Panc1 (cell line): Measurements from ENCODE around the gene ADGRD1. TPM values are rescaled to one million over a fixed set of nuclear protein-coding genes. Genes with fewer than 3 reads are reported as not detected.

Source experiments
- ATAC-seq: fragments of 200-7000 bp; cut with Tn5 transposase; 2 replicates; pipeline ENCODE4 v1.9.1; 2020; ENCODE audit warnings: mild to moderate bottlenecking, moderate library complexity
- BruUV-seq: library from RNA; stranded (reverse); fragments of 400-500 nt; replicated peaks from 2 replicates; lab custom pipeline; 2021; lab: Mats Ljungman, UMichigan
- CTCF ChIA-PET: fragments of 300-600 bp; sonication (Branson Sonifier 250); formaldehyde crosslinking; loops from one replicate; lab custom pipeline; 2022; ENCODE audit warnings: antibody characterized with exemption; lab: Charles Lee
- POLR2A ChIA-PET: fragments of 300-600 bp; sonication (Branson Sonifier 250); formaldehyde crosslinking; loops from one replicate; lab custom pipeline; 2022; ENCODE audit warnings: antibody characterized with exemption; lab: Charles Lee
- DNase-seq: peaks from one replicate; pipeline ENCODE4 v3.0.0-alpha.2; 2010; ENCODE audit warnings: low read depth, low spot score
- H3K27ac ChIP-seq: 2 replicates; pipeline ENCODE4 v1.5.1; 2011; ENCODE audit warnings: mild to moderate bottlenecking, low read length, inconsistent platforms
- H3K27me3 ChIP-seq: fragments of 200-500 bp; sonication (Bioruptor generic); 2 replicates; pipeline ENCODE4 v1.6.0; 2014; ENCODE audit warnings: low read length, inconsistent platforms; ENCODE audit not compliant: control insufficient read depth, insufficient read depth
- H3K36me3 ChIP-seq: fragments of 200-500 bp; sonication (Bioruptor generic); 2 replicates; pipeline ENCODE4 v1.5.1; 2014; ENCODE audit warnings: inconsistent platforms, mild to moderate bottlenecking, low read length, moderate library complexity; ENCODE audit not compliant: control insufficient read depth, insufficient read depth
- H3K4me1 ChIP-seq: 2 replicates; pipeline ENCODE4 v1.5.1; 2011; ENCODE audit warnings: inconsistent platforms, mild to moderate bottlenecking, low read length, moderate library complexity; ENCODE audit not compliant: control insufficient read depth, insufficient read depth
- H3K4me3 ChIP-seq, 2 experiments: 2 replicates each; pipeline ENCODE4 v1.5.1; 2011 to 2012; ENCODE audit warnings: low read depth in 2 of 2, low read length in 2 of 2, mild to moderate bottlenecking in 2 of 2, inconsistent platforms in 1 of 2, moderate library complexity in 1 of 2
- H3K9me3 ChIP-seq: fragments of 200-500 bp; sonication (Bioruptor generic); 2 replicates; pipeline ENCODE4 v1.5.1; 2014; ENCODE audit warnings: low read depth, mild to moderate bottlenecking, inconsistent platforms, low read length, moderate library complexity; ENCODE audit not compliant: control insufficient read depth, insufficient read depth
- CTCF ChIP-seq: fragments of 450-650 bp; IDR thresholded peaks from 2 replicates; pipeline ENCODE4 v1.5.1; 2017; ENCODE audit warnings: mild to moderate bottlenecking
- POLR2AphosphoS5 ChIP-seq: IDR thresholded peaks from 2 replicates; pipeline ENCODE4 v1.6.1; 2012; ENCODE audit warnings: mild to moderate bottlenecking, low read depth, low read length, moderate library complexity
- REST ChIP-seq, 2 experiments: IDR thresholded peaks; 2 replicates each; pipeline ENCODE4 v1.6.1; 2011 to 2012; ENCODE audit warnings: low read depth in 2 of 2, control low read depth in 1 of 2, low read length in 1 of 2, mild to moderate bottlenecking in 1 of 2, moderate library complexity in 1 of 2; ENCODE audit not compliant: insufficient read depth in 1 of 2
- SIN3A ChIP-seq: IDR thresholded peaks from 2 replicates; pipeline ENCODE4 v1.6.1; 2012; ENCODE audit warnings: low read depth, mild to moderate bottlenecking, low read length, moderate library complexity, borderline replicate concordance; ENCODE audit not compliant: insufficient read depth
- TCF7L2 ChIP-seq: IDR thresholded peaks from 2 replicates; pipeline ENCODE4 v1.6.1; 2011; ENCODE audit warnings: mild to moderate bottlenecking, low read depth, low read length, inconsistent platforms
- in situ Hi-C: cut with HindIII; loops from 2 replicates; pipeline ENCODE4 v1.10.0; 2016; ENCODE audit warnings: low sequenced_read_pairs, low pct_unique_long_range_greater_than_20kb
- intact Hi-C: fragments of 100-400 bp; cut with micrococcal nuclease; formaldehyde crosslinking; loops from one replicate; pipeline ENCODE4 v1.10.0; 2022; ENCODE audit not compliant: unreplicated experiment
- total RNA-seq: library from RNA; stranded (reverse); gene quantifications from one replicate; pipeline ENCODE4 v1.2.1, GENCODE V29; 2021; ENCODE audit not compliant: unreplicated experiment

Gene ADGRD1
- total RNA-seq, 1 experiment from 2014 or later: 0.21 TPM

- Histone ChIP-seq H3K27ac (no peak overlapping the region), H3K4me1 (no peaks in the 10 kb centered on the region), H3K27me3 (peaks cover 2% of the 10 kb centered on the region), H3K9me3 (no peaks in the 10 kb centered on the region), H3K36me3 (no peaks in the 10 kb centered on the region), H3K4me3 (no peak overlapping the region)
- ChIA-PET CTCF (interaction anchor here (0.7 kb wide), 1 partner anchor 295 kb away, joined by 3 read pairs; no protein-coding TSS in a partner anchor), POLR2A (no interaction called here)
- DNase-seq (no peak), ATAC-seq (no peak)
- BruUV-seq: no TSS peak
- TF ChIP-seq SIN3A (no peak), TCF7L2 (no peak), CTCF (peak; percentile 47; the same call in 1 of the 2 replicates)
- intact Hi-C loops (no loop called here), in situ Hi-C loops (no loop called here)
Measured at GRCh38 chr12:131159660-131160059, 206.0 kb downstream of the ADGRD1 start.

- intact Hi-C loops (no loop called here), in situ Hi-C loops (no loop called here)
- no peaks in the 10 kb centered on the region for H3K4me1 ChIP-seq
- TF ChIP-seq POLR2AphosphoS5: no peak
- TF ChIP-seq CTCF: no peak
- no peak for TF ChIP-seq SIN3A
- TF ChIP-seq REST (IDR thresholded peaks at IDR 0.05; ENCODE audit: insufficient read depth in 1 of 2, low read depth in 2 of 2, low read length in 1 of 2): no peak
- TF ChIP-seq TCF7L2: no peak
- no peaks in the 10 kb centered on the region for H3K9me3 ChIP-seq
- POLR2A ChIA-PET: no interaction called here
- ATAC-seq: no peak
- CTCF ChIA-PET: no interaction called here
- no peaks in the 10 kb centered on the region for H3K36me3 ChIP-seq
- H3K27ac ChIP-seq: no peak overlapping the region
- BruUV-seq: no TSS peak
- no peak overlapping the region for H3K4me3 ChIP-seq
- DNase-seq: no peak
- H3K27me3 ChIP-seq: peaks cover 2% of the 10 kb centered on the region; the same call in 1 of the 2 replicates
Measured at GRCh38 chr12:131162113-131162512, 208.4 kb downstream of the ADGRD1 start.
